Endothelial cell (in vitro differentiated cells): Measurements from ENCODE around the gene AMBP. TPM values are rescaled to one million over a fixed set of nuclear protein-coding genes. Genes with fewer than 3 reads are reported as not detected.
A peak's percentile ranks its signal among the peaks of the same experiment; 100 is the strongest.

Experiments used
- DNase-seq: peaks from one replicate; pipeline ENCODE4 v3.0.0; 2021; ENCODE audit warnings: low spot score
- H3K27ac Mint-ChIP-seq: one replicate; pipeline ENCODE4 v1.8.0; 2021; ENCODE audit warnings: mixed read lengths, inconsistent platforms; ENCODE audit not compliant: unreplicated experiment
- H3K27me3 Mint-ChIP-seq: one replicate; pipeline ENCODE4 v1.8.0; 2021; ENCODE audit warnings: mild to moderate bottlenecking, moderate library complexity, mixed read lengths, inconsistent platforms; ENCODE audit not compliant: unreplicated experiment
- H3K36me3 Mint-ChIP-seq: one replicate; pipeline ENCODE4 v1.8.0; 2021; ENCODE audit warnings: mild to moderate bottlenecking, low read depth, mixed read lengths, inconsistent platforms; ENCODE audit not compliant: unreplicated experiment
- H3K4me1 Mint-ChIP-seq: one replicate; pipeline ENCODE4 v1.8.0; 2021; ENCODE audit warnings: mild to moderate bottlenecking, mixed read lengths, inconsistent platforms; ENCODE audit not compliant: unreplicated experiment
- H3K4me3 Mint-ChIP-seq: one replicate; pipeline ENCODE4 v1.8.0; 2021; ENCODE audit warnings: mild to moderate bottlenecking, mixed read lengths, inconsistent platforms; ENCODE audit not compliant: unreplicated experiment
- H3K9me3 Mint-ChIP-seq: one replicate; pipeline ENCODE4 v1.8.0; 2021; ENCODE audit warnings: mixed read lengths, inconsistent platforms; ENCODE audit not compliant: unreplicated experiment
- CTCF ChIP-seq: fragments of 200-600 bp; sonication (generic); IDR thresholded peaks from one replicate; pipeline ENCODE4 v1.5.0; 2021; ENCODE audit warnings: antibody characterized with exemption; ENCODE audit not compliant: unreplicated experiment
- total RNA-seq: library from RNA; stranded (reverse); fragmentation: NEBNext Ultra II Directional; extraction: Animal tissue kit (Norgen Biotek cat#: 25700); gene quantifications from one replicate; pipeline ENCODE4 v1.2.1, GENCODE V29; 2021; ENCODE audit not compliant: unreplicated experiment

Gene AMBP
- total RNA-seq, 1 donor from 2014 or later: not detected

- H3K27me3 Mint-ChIP-seq: peaks cover 10% of the 10 kb centered on the region
- peaks cover 12% of the 10 kb centered on the region for H3K4me1 Mint-ChIP-seq
- peak overlapping the region; percentile 53 for H3K27ac Mint-ChIP-seq
- H3K4me3 Mint-ChIP-seq: no peak overlapping the region
- H3K9me3 Mint-ChIP-seq: no peaks in the 10 kb centered on the region
- H3K36me3 Mint-ChIP-seq: no peaks in the 10 kb centered on the region
- no peak for TF ChIP-seq CTCF
- DNase-seq: no peak
Measured at GRCh38 chr9:114120192-114121014, 42.3 kb upstream of the AMBP start.

GRCh38 chr9:114119242-114120191, 41.4 kb upstream of the AMBP start:
- Mint-ChIP-seq H3K27ac (no peak overlapping the region), H3K27me3 (peaks cover 10% of the 10 kb centered on the region), H3K4me3 (no peak overlapping the region), H3K36me3 (no peaks in the 10 kb centered on the region), H3K4me1 (peaks cover 6% of the 10 kb centered on the region), H3K9me3 (no peaks in the 10 kb centered on the region)
- DNase-seq: no peak
- no peak for TF ChIP-seq CTCF

GRCh38 chr9:114117996-114118830, 40.1 kb upstream of the AMBP start:
- Mint-ChIP-seq H3K27ac (no peak overlapping the region), H3K4me3 (no peak overlapping the region), H3K9me3 (no peaks in the 10 kb centered on the region), H3K27me3 (peaks cover 8% of the 10 kb centered on the region), H3K36me3 (no peaks in the 10 kb centered on the region), H3K4me1 (no peaks in the 10 kb centered on the region)
- TF ChIP-seq CTCF: no peak
- no peak for DNase-seq

GRCh38 chr9:114117614-114117995, 39.5 kb upstream of the AMBP start:
- H3K36me3 Mint-ChIP-seq: no peaks in the 10 kb centered on the region
- no peaks in the 10 kb centered on the region for H3K9me3 Mint-ChIP-seq
- no peak for TF ChIP-seq CTCF
- H3K27me3 Mint-ChIP-seq: peaks cover 10% of the 10 kb centered on the region
- DNase-seq: no peak
- H3K27ac Mint-ChIP-seq: no peak overlapping the region
- H3K4me1 Mint-ChIP-seq: no peaks in the 10 kb centered on the region
- H3K4me3 Mint-ChIP-seq: no peak overlapping the region
